Measurements from ENCODE around the gene TAGAP. TPM values are rescaled to one million over a fixed set of nuclear protein-coding genes. Genes with fewer than 3 reads are reported as not detected.

TAGAP gene
- total RNA-seq, 1 experiment from 2014 or later: 0.13 TPM

DNA sequence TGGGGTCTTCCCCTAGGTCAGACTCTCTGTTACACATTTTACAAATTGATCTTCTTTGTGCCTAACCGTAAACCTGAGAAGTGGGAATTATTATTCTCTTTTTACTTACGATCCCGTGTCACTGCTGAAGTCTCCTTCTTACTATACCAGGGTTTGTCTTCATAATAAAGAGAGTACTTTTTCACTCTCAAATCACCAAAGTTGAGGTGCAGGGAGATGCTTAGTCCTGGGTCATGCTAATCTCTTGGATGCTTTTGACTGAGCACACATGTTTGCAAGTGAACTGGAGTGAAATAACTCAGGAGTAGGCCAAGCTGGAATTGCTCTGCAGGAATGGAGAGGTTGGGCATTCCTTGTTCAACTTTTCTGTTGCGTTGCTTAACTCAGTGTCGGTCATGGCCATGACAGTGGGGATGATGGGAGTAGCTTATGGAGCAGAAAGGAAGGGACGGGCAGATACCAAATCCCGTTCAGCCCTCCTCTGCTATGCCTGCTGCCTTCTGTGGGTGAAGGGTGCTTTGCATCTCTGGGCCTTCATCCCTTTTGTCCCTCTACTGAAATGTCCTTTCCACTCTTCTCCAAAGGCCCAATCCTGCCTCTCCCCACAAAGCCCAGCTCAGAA lies 15.2 kb upstream of the TAGAP start:
- DNase-seq (ENCODE audit: low read depth, low spot score) (no peak), ATAC-seq (no peak)
- Histone ChIP-seq H3K4me3 (ENCODE audit: low read depth in 2 of 2, low read length in 2 of 2) (no peak overlapping the region), H3K27me3 (ENCODE audit: control insufficient read depth, insufficient read depth, low read length) (peaks cover 48% of the 10 kb centered on the region), H3K27ac (ENCODE audit: low read length) (no peak overlapping the region), H3K36me3 (ENCODE audit: control insufficient read depth, insufficient read depth, low read length) (no peaks in the 10 kb centered on the region), H3K4me1 (ENCODE audit: control insufficient read depth, insufficient read depth, low read length) (no peaks in the 10 kb centered on the region), H3K9me3 (ENCODE audit: control insufficient read depth, insufficient read depth, low read depth, low read length) (no peaks in the 10 kb centered on the region)
- no TSS peak for BruUV-seq (replicated peaks)
- ChIA-PET CTCF (no interaction called here), POLR2A (no interaction called here)
- intact Hi-C loops (cut with micrococcal nuclease; ENCODE audit: unreplicated experiment) (no loop called here), in situ Hi-C loops (cut with HindIII; ENCODE audit: low pct_unique_long_range_greater_than_20kb, low sequenced_read_pairs) (no loop called here)
- no peak for TF ChIP-seq SIN3A (IDR thresholded peaks at IDR 0.05; ENCODE audit: borderline replicate concordance, insufficient read depth, low read depth, low read length)
- no peak for TF ChIP-seq POLR2AphosphoS5 (IDR thresholded peaks at IDR 0.05; ENCODE audit: low read depth, low read length)
- no peak for TF ChIP-seq REST (IDR thresholded peaks at IDR 0.05; ENCODE audit: insufficient read depth in 1 of 2, low read depth in 2 of 2, low read length in 1 of 2)
- TF ChIP-seq, protein P1, sequence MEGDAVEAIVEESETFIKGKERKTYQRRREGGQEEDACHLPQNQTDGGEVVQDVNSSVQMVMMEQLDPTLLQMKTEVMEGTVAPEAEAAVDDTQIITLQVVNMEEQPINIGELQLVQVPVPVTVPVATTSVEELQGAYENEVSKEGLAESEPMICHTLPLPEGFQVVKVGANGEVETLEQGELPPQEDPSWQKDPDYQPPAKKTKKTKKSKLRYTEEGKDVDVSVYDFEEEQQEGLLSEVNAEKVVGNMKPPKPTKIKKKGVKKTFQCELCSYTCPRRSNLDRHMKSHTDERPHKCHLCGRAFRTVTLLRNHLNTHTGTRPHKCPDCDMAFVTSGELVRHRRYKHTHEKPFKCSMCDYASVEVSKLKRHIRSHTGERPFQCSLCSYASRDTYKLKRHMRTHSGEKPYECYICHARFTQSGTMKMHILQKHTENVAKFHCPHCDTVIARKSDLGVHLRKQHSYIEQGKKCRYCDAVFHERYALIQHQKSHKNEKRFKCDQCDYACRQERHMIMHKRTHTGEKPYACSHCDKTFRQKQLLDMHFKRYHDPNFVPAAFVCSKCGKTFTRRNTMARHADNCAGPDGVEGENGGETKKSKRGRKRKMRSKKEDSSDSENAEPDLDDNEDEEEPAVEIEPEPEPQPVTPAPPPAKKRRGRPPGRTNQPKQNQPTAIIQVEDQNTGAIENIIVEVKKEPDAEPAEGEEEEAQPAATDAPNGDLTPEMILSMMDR (IDR thresholded peaks at IDR 0.05): no peak
- TF ChIP-seq TCF7L2 (IDR thresholded peaks at IDR 0.05; ENCODE audit: low read depth, low read length): no peak

DNA sequence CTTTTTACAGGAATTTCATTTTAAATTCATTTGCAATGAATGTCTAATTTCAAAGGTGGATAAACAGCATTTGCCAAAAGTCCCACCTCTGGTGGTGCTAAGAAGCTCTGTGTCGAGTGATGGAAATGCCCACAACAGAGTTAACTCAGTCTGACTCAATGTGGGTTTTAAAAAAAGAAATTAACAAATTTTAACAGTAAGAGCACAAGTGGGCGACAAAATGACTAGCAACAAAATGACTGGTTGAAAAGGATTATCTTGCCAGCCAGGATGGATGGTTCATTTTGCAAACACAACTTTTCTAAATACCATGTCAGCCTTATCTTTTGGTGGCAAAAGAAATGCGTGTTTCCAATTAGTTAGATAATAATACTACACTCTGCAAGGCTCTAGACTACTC lies 14.3 kb upstream of the TAGAP start:
- Histone ChIP-seq H3K9me3 (ENCODE audit: control insufficient read depth, insufficient read depth, low read depth, low read length) (no peaks in the 10 kb centered on the region), H3K36me3 (ENCODE audit: control insufficient read depth, insufficient read depth, low read length) (no peaks in the 10 kb centered on the region), H3K27ac (ENCODE audit: low read length) (no peak overlapping the region), H3K4me1 (ENCODE audit: control insufficient read depth, insufficient read depth, low read length) (no peaks in the 10 kb centered on the region), H3K27me3 (ENCODE audit: control insufficient read depth, insufficient read depth, low read length) (peaks cover 47% of the 10 kb centered on the region), H3K4me3 (ENCODE audit: low read depth in 2 of 2, low read length in 2 of 2) (no peak overlapping the region)
- DNase-seq (ENCODE audit: low read depth, low spot score) (no peak), ATAC-seq (no peak)
- CTCF ChIA-PET: no interaction called here
- BruUV-seq (replicated peaks): no TSS peak
- POLR2A ChIA-PET: no interaction called here
- TF ChIP-seq, protein P1 (IDR thresholded peaks at IDR 0.05): no peak
- TF ChIP-seq REST (IDR thresholded peaks at IDR 0.05; ENCODE audit: insufficient read depth in 1 of 2, low read depth in 2 of 2, low read length in 1 of 2) (no peak), POLR2AphosphoS5 (IDR thresholded peaks at IDR 0.05; ENCODE audit: low read depth, low read length) (no peak), SIN3A (IDR thresholded peaks at IDR 0.05; ENCODE audit: borderline replicate concordance, insufficient read depth, low read depth, low read length) (no peak), TCF7L2 (IDR thresholded peaks at IDR 0.05; ENCODE audit: low read depth, low read length) (no peak)
- in situ Hi-C loops (cut with HindIII; ENCODE audit: low pct_unique_long_range_greater_than_20kb, low sequenced_read_pairs) (no loop called here), intact Hi-C loops (cut with micrococcal nuclease; ENCODE audit: unreplicated experiment) (no loop called here)
